Tibial nerve (tissue), 4 donors: ENCODE data around the gene SLC16A6.

Source experiments
- EP300 ChIP-seq, 2 donors: sonication (generic); formaldehyde crosslinking; IDR thresholded peaks; one replicate each; pipeline ENCODE4 v1.6.1; 2017; ENCODE audit warnings: antibody characterized with exemption in 2 of 2, mild to moderate bottlenecking in 1 of 2
- POLR2A ChIP-seq, 2 donors: fragments of 450-650 bp; IDR thresholded peaks; one replicate each; pipeline ENCODE4 v1.6.1; 2017; ENCODE audit warnings: antibody characterized with exemption in 2 of 2, mild to moderate bottlenecking in 2 of 2, moderate library complexity in 2 of 2
- TF ChIP-seq, protein P1 (sequence below), 5 experiments: fragments of 200-600 bp in 3 of 5; fragments of 450-650 bp in 2 of 5; sonication (generic) in 3 of 5; IDR thresholded peaks; one replicate each; pipeline ENCODE4 v1.5.1; 2016 to 2019; ENCODE audit warnings: antibody characterized with exemption in 5 of 5, mild to moderate bottlenecking in 3 of 5, moderate library complexity in 2 of 5

GRCh38 chr17:68325961-68326360 lies 35.0 kb upstream of the SLC16A6 start:
- TF ChIP-seq, protein P1, sequence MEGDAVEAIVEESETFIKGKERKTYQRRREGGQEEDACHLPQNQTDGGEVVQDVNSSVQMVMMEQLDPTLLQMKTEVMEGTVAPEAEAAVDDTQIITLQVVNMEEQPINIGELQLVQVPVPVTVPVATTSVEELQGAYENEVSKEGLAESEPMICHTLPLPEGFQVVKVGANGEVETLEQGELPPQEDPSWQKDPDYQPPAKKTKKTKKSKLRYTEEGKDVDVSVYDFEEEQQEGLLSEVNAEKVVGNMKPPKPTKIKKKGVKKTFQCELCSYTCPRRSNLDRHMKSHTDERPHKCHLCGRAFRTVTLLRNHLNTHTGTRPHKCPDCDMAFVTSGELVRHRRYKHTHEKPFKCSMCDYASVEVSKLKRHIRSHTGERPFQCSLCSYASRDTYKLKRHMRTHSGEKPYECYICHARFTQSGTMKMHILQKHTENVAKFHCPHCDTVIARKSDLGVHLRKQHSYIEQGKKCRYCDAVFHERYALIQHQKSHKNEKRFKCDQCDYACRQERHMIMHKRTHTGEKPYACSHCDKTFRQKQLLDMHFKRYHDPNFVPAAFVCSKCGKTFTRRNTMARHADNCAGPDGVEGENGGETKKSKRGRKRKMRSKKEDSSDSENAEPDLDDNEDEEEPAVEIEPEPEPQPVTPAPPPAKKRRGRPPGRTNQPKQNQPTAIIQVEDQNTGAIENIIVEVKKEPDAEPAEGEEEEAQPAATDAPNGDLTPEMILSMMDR (IDR thresholded peaks at IDR 0.05): no peak
- TF ChIP-seq POLR2A (IDR thresholded peaks at IDR 0.05): no peak
- no peak for TF ChIP-seq EP300 (IDR thresholded peaks at IDR 0.05)
